Measurements from ENCODE around the gene PATJ.
"Not testable (repeated sequence)": the region's sequence is repeated elsewhere in the genome, so short reads cannot be mapped to it uniquely, and the experiment has no call there.

Gene PATJ

GRCh38 chr1:61942856-61943255 is 200.6 kb downstream of the PATJ start:
- DNase-seq (ENCODE audit: low read depth in 2 of 2): no peak

- not testable (repeated sequence) for DNase-seq (ENCODE audit: low read depth in 2 of 2)
Measured at GRCh38 chr1:61948685-61949084, 206.4 kb downstream of the PATJ start.

GRCh38 chr1:61950418-61950817 is 208.1 kb downstream of the PATJ start:
- no peak for DNase-seq (ENCODE audit: low read depth in 2 of 2)

GRCh38 chr1:61951731-61952580 is 209.7 kb downstream of the PATJ start:
- no peak for DNase-seq (ENCODE audit: low read depth in 2 of 2)

GRCh38 chr1:61952675-61953074 is 210.4 kb downstream of the PATJ start:
- no peak for DNase-seq (ENCODE audit: low read depth in 2 of 2)

GRCh38 chr1:61953076-61953789 is 211.0 kb downstream of the PATJ start:
- no peak for DNase-seq (ENCODE audit: low read depth in 2 of 2)

GRCh38 chr1:61953790-61954150 is 211.5 kb downstream of the PATJ start:
- DNase-seq (ENCODE audit: low read depth in 2 of 2): no peak

- DNase-seq (ENCODE audit: low read depth in 2 of 2): no peak
Measured at GRCh38 chr1:61955261-61955660, 213.0 kb downstream of the PATJ start.

- no peak for DNase-seq (ENCODE audit: low read depth in 2 of 2)
Measured at GRCh38 chr1:61956016-61956645, 213.9 kb downstream of the PATJ start.

DNA sequence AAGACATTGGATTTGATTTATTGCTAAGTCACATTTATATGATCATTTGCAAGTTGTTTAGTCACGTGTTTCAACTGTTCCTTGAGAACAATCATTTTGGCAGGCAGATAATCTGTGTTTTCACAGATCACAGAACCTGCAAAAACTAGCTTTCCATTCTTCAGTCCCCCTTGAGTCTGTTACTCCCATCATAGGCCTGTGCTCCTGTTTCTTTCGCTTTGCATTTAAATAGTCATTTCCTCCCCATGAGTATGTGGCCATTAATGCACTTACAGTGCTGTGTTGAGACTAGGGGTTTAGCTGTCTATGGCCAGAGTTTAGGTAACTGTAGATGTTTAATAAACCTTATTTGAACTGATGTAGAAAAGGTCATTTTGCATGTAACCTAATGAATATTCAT is 214.5 kb downstream of the PATJ start:
- DNase-seq (ENCODE audit: low read depth in 2 of 2): no peak

DNA sequence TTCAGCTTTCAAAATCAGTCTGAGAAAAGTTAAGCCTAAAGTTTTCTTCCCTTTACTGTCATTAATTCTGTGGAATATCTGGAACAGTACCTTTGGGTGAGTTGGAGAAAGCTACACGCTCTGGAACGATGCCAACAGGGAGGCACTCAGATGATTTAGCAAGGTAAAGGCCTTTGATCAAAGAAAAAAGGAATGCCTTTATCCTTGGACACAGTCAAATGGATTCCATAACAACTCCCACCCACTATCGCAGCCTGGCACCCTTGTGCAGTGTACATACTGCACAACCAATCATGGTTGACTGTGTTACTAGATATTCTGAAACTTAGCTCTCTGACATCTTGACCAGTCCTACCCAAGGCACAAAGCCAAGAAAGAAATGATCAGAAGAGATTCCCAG is 218.7 kb downstream of the PATJ start:
- DNase-seq (ENCODE audit: low read depth in 2 of 2): no peak

DNA sequence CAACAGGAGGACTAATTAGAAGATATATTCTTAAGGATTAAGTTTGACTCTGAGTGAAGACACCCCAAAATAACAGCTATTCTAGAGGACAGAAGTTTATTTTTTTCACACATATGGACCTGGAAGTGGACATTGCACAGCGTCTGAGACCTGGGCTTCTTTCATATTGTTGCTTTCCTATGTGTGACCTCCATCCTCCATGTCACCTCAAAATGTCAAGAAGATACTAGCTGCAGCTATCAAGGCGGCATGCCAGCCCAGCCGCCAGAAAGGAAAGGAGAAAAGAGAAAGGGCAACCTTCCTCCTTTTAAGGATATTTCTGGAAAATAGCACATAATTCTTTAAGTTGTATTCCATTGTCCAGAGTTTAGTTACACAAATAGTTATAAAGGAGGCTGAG is 220.4 kb downstream of the PATJ start:
- no peak for DNase-seq (ENCODE audit: low read depth in 2 of 2)

DNA sequence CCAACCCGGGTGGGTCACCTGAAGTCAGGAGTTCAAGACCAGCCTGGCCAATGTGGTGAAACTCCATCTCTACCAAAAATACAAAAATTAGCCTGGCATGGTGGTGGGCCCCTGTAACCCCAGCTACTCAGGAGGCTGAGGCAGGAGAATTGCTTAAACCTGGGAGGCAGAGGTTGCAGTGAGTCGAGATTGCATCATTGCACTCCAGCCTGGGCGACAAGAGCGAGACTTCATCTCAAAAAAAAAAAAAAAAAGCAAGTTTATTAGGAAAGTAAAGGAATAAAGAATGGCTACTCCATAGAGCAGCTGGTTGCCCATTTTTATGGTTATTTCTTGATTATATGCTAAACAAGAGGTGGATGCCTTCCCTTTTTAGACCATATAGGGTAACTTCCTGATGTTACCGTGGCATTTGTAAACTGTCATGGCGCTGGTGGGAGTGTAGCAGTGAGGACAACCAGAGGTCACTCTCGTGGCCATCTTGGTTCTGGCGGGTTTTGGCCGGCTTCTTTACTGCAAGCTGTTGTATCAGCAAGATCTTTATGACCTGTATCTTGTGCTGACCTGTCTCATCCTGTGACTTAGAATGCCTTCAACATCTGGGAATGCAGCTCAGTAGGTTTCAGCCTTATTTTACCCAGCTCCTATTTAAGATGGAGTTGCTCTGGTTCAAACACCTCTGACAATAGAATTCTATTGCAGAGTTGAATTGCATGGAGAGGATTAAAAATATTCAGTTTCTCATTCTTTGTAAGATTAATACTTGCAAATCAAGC is 224.4 kb downstream of the PATJ start:
- DNase-seq (ENCODE audit: low read depth in 2 of 2): not testable (repeated sequence)

- DNase-seq (ENCODE audit: low read depth in 2 of 2): no peak
Measured at GRCh38 chr1:61967750-61968149, 225.5 kb downstream of the PATJ start.

DNA sequence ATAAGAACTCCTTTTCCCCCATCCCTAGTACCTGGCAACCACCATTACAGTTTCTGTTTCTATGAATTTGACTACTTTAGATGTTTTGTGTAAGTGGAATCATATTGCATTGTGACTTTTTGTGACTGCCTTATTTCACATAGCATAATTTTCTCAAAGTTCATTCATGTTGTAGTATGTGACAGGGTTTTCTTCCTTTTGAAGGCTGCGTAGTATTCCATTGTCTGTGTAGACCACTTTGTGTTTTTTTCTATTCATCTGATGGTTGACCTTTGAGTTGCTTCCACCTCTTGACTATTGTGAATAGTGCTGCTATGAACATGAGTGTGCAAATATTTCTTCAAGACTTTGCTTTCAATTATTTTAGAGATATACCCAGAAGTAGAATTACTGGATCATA is 226.6 kb downstream of the PATJ start:
- DNase-seq (ENCODE audit: low read depth in 2 of 2): no peak

- no peak for DNase-seq (ENCODE audit: low read depth in 2 of 2)
Measured at GRCh38 chr1:61973100-61973837, 231.0 kb downstream of the PATJ start.

DNA sequence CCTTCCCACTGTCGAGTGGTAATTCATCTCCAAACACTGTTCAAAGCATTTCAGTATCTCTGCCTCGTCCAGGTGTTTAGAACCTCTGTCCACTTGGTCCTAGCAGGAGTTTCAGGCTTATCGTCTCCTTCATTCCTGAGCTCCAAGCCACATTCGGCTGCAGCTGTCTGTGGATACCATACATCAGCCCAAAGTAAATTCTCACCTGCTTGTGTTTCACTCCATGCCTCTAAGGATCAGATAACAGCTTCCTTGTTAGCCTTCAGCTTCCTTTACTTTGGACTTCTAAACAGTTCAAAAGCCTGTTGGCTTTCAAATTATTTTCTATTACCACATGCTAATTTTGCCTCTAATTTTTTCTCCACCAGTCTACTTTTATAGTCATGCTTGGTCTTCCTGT is 233.4 kb downstream of the PATJ start:
- DNase-seq (ENCODE audit: low read depth in 2 of 2): no peak

GRCh38 chr1:61976566-61976965 is 234.3 kb downstream of the PATJ start:
- no peak for DNase-seq (ENCODE audit: low read depth in 2 of 2)

- no peak for DNase-seq (ENCODE audit: low read depth in 2 of 2)
Measured at GRCh38 chr1:61978796-61979195, 236.5 kb downstream of the PATJ start.

DNA sequence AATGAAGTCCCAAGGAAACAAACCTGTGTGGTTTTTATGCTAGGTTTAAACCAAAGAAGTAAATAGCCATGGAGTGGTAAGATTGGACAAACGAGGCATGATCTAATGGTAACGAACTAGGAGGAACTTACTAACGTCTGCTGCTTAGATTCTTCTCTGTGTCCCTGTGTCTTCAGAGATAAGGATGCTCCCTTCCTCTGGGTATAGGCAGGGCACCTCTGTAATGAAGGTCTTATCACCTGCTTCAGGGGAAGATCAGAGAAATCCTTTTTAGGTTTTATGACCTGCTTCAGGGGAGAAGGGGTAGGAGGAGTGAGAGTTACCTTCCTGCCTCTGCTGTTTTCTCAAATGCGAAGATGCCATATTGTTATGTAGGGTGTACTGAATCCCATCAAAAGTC is 237.4 kb downstream of the PATJ start:
- DNase-seq (ENCODE audit: low read depth in 2 of 2): no peak

DNA sequence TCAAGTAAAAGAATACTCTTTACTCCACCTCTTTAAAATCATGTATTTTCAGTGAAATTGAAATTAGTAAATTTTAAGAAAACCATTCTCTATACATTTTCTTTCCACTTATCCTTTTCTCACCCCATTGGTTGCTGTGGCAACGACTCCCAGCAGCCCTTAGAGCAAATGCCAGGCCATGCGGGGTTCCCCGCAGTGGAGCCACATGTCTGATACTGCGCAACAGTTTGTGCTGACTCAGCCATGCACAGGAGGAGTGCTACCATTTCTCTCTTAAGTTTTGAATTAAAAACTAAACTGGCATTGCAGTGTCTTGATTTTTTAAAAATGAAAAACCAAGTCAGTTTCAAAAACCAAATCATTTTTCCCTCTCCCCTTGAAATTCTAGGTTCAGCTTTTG is 238.3 kb downstream of the PATJ start:
- DNase-seq (ENCODE audit: low read depth in 2 of 2): no peak
